Stimulated activated effector memory CD8-positive, alpha-beta T cell treated with anti-CD3 and anti-CD28 coated beads, Interleukin-12 subunit alpha, Interleukin-12 subunit beta, amount 100 ng/mL, for 72 hours (primary cell): ENCODE results near the gene CST9L.

Experiments used
- ATAC-seq: fragments of 150-1000 bp; cut with Tn5 transposase; 2 replicates; pipeline ENCODE4 v1.10.0; 2021
- DNase-seq, 2 donors: peaks; one replicate each; pipeline ENCODE4 v3.0.0; 2021 to 2022; ENCODE audit warnings: low spot score in 2 of 2
- H3K27ac Mint-ChIP-seq: one replicate; pipeline ENCODE4 v1.8.0; 2022; ENCODE audit warnings: mild to moderate bottlenecking, mixed read lengths
- H3K36me3 Mint-ChIP-seq: one replicate; pipeline ENCODE4 v1.8.0; 2022; ENCODE audit warnings: mild to moderate bottlenecking, mixed read lengths
- H3K4me1 Mint-ChIP-seq: one replicate; pipeline ENCODE4 v1.8.0; 2022; ENCODE audit warnings: mixed read lengths
- H3K4me3 Mint-ChIP-seq: one replicate; pipeline ENCODE4 v1.8.0; 2022; ENCODE audit warnings: mild to moderate bottlenecking, mixed read lengths
- H3K9me3 Mint-ChIP-seq: one replicate; pipeline ENCODE4 v1.8.0; 2022; ENCODE audit warnings: mixed read lengths

Gene CST9L, protein sequence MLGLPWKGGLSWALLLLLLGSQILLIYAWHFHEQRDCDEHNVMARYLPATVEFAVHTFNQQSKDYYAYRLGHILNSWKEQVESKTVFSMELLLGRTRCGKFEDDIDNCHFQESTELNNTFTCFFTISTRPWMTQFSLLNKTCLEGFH

DNA sequence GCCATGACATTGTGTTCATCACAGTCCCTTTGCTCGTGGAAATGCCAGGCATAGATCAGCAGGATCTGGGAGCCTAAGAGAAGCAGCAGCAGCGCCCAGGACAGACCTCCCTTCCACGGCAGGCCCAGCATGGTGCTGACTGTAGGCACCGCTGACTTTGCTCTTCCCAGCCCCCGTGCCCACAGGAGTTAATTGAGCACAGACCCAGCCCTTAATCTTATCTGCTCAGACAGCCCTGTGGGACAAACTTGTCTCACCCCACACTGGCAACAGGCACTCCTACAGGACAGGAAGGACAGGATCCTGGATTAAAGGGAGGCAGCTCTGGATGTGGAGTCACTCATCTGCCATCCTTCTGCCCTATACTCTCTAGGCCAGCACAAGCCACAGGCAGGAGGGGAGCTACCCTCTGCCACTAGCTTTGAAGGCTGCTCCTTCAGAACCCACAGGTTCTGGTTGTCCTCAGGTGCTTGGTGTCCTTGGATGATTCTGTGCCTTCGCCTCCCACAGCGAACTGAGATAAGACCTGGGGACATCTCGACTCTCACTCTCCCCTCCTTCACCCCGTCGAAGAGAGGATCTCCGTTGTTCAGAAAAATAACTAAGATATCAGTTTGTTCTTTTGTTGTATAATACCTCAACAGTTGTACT, at the start of gene CST9L:
Gene CST9L, minus strand, starts transcription at position 165 of the 651 bp plus-strand sequence. Its CDS starts 34 bp downstream, at position 131.
- ATAC-seq (peak; percentile 31), DNase-seq (no peak)
- Mint-ChIP-seq H3K36me3 (no peaks in the 10 kb centered on the region), H3K4me3 (no peak within 1 kb of the TSS), H3K27ac (no peak within 1 kb of the TSS), H3K9me3 (no peaks in the 10 kb centered on the region), H3K4me1 (peaks cover 5% of the 10 kb centered on the region)

DNA sequence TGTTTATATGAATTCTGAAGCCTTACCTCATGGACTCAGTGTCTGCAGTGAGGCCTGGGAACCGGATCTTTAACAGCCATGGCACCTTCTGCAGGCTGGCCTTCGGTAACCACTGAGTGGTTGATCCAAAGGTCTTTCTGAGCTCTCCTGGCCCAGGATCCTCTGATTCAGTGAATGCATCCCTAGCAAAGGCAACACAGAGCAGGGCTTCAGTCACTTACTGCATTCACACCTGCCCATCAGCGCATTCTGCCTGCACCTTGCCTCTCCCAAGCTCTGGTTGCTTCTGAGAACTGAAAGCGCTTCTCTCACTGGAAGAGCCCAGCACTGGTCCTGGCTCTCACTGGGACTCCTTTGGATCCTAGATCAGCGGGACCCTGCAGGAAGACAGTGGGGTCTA, 45.9 kb upstream of the CST9L start:
- no peak for DNase-seq

DNA sequence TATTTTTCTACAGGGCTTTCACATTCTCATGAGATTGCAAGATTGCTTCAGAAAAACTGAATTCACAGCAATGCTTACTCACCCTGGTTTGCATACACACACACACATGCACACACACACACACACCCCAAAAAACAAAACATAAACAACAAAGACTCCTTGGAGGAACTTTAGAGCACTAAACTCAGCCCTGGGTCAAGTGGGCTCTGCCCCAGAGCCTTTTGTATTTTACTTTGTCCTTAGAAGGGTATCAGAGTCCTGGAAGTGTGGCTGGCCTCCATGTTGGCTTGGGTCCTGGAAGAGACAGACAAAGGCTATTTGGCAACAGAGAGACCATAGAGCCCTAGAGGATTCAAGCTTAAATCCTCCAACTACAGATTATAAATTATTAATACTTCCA, 45.4 kb upstream of the CST9L start:
- Mint-ChIP-seq H3K27ac (no peak overlapping the region), H3K9me3 (no peaks in the 10 kb centered on the region), H3K4me1 (no peaks in the 10 kb centered on the region), H3K4me3 (no peak overlapping the region), H3K36me3 (no peaks in the 10 kb centered on the region)
- DNase-seq (no peak), ATAC-seq (no peak)

More for the DNA sequence above, 45.9 kb upstream of the CST9L start:
- Mint-ChIP-seq H3K9me3 (no peaks in the 10 kb centered on the region), H3K4me1 (no peaks in the 10 kb centered on the region), H3K4me3 (no peak overlapping the region), H3K27ac (no peak overlapping the region), H3K36me3 (no peaks in the 10 kb centered on the region)
- no peak for ATAC-seq

DNA sequence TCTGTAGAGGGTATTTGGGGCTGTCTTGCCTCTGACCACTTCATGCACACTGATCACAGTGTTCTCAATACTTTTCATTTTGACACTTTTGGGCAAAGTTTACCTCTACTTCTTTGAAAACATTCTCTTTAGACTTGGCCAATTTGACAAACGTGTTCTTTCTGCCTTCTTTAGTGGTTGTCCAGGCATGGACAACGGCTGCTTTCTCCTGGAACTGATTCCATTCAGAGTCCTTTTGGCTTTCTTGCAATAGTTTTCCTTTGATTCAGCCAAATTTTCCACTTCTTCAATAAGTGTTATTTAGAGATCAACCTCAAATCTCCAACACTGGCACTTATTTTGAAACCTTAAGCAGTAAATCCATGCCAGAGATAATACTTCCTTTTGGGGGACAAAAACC, 44.1 kb upstream of the CST9L start:
- Mint-ChIP-seq H3K9me3 (no peaks in the 10 kb centered on the region), H3K36me3 (no peaks in the 10 kb centered on the region), H3K4me1 (no peaks in the 10 kb centered on the region), H3K4me3 (no peak overlapping the region), H3K27ac (no peak overlapping the region)
- ATAC-seq (no peak), DNase-seq (no peak)

DNA sequence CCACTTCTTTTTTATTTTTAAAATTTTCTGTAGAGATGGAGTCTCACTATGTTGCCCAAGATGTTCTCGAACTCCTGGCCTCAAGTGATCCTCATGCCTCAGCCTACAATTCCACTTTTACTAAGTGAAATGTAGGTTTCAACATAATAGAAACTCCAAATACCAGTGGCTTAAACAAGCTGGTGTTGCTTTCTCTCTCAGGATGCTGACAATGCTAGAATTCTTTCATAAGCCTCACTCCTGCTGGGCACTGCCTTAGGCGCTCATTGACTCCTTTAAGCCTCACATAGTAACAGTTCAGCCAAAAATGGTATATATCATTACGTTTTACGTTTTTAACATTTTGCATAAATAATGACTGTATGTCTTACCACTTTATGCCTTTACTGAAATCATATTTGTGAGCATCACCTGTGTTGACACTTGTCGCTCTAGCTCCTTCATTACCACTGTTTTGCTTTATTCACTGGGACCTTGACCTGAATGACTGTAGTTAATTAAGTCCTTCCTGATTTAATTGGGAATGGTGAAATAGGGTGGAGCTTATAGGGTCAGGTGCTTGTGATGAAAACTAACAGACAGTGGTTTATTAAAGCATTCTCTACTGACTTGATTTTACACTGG, 41.3 kb upstream of the CST9L start:
- ATAC-seq (no peak), DNase-seq (no peak)
- H3K9me3 Mint-ChIP-seq, result no peaks in the 10 kb centered on the region
- H3K27ac Mint-ChIP-seq, result no peak overlapping the region
- H3K36me3 Mint-ChIP-seq, result no peaks in the 10 kb centered on the region
- H3K4me3 Mint-ChIP-seq, result no peak overlapping the region
- H3K4me1 Mint-ChIP-seq, result peaks cover 10% of the 10 kb centered on the region

DNA sequence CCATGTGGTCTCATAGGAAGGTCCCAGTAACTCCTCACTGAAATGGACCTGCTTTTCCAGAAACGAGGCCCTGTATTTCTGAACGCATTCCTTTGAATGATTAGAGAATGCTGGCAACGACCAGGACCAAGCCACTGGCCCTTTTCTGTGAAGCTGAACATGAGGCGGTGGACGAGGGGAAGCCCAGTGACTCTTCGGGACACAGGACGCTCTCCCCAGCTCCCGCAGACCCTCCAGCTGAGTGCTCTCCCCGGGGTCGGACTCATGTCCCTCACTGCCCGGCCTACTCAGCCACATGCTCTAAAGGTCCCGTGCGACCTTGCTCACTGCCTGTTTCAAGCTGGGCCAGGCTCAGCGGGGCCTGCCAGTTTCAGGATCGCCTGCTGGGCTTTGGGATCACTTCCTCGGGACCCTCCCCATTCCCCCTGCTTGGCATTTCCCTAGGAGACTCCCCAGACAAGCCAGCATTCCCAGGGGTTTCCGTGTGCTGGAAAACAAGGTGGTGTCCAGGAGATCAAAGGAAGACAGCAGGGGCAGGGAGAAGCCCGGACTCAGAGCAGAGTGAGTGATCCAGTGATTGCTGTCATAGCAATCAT, 40.1 kb upstream of the CST9L start:
- ATAC-seq (no peak), DNase-seq (no peak)
- no peaks in the 10 kb centered on the region for H3K9me3 Mint-ChIP-seq
- H3K27ac Mint-ChIP-seq, result no peak overlapping the region
- H3K4me3 Mint-ChIP-seq, result no peak overlapping the region
- H3K4me1 Mint-ChIP-seq, result peaks cover 10% of the 10 kb centered on the region
- no peaks in the 10 kb centered on the region for H3K36me3 Mint-ChIP-seq

DNA sequence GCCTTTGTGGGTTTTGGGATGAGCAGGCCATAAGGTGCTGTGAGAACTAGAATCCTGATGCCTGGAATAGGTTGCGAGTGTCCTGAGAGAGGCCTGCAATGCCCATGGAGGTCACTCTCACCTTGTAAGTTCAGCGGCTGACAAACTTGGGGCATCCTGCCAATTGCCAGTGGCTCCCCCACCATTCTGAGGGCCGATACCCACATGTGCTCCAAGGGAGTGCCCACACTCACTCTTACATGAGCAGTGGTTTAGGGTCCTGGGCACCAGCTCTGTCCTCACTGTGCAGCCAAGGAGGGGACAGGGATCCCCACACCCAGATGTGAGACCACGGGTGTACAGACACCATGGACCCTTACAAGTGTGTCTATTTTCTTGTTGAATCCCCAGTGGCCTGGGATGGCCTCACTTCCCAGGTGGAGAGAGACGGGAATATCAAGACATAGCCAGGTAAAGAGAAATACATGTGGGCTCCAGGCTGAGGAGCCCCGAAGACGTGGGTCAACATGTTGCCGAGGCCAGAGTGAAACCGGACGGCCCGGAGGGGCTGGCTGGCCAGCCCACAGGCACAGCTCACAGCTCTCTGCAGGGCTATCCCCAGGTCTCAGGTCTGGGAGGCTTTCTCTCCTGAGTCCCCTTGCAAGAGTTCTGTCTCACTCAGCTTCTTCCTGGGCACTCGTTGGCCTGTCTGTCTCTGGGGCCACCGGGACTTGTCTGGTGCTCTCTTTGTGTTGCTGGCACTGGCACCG, 39.4 kb upstream of the CST9L start:
- no peaks in the 10 kb centered on the region for H3K36me3 Mint-ChIP-seq
- no peak for ATAC-seq
- peaks cover 10% of the 10 kb centered on the region for H3K4me1 Mint-ChIP-seq
- no peaks in the 10 kb centered on the region for H3K9me3 Mint-ChIP-seq
- no peak overlapping the region for H3K4me3 Mint-ChIP-seq
- no peak for DNase-seq
- H3K27ac Mint-ChIP-seq, result no peak overlapping the region

DNA sequence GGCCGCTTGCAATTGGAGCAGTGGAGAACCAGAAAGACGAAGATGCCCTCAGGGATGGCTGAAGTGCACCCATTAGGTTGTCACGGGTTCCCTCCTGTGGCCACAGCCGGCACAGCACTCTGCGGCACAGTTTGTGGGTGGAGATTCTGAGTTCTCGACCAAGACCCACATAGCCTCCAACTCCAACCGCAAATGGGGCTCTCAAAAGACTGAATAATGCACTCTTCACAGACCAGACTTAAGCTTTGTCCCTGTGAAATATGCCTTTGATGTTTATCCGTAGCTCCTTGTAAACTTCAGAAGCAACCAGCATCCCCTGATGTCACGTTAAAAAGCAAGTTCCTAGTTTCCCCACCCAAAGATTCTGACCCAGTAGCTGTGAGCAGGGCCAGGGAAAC, 38.4 kb upstream of the CST9L start:
- no peaks in the 10 kb centered on the region for H3K36me3 Mint-ChIP-seq
- DNase-seq (peak; percentile 66 to 87), ATAC-seq (peak; percentile 82)
- no peaks in the 10 kb centered on the region for H3K9me3 Mint-ChIP-seq
- peaks cover 10% of the 10 kb centered on the region for H3K4me1 Mint-ChIP-seq
- no peak overlapping the region for H3K27ac Mint-ChIP-seq
- no peak overlapping the region for H3K4me3 Mint-ChIP-seq

DNA sequence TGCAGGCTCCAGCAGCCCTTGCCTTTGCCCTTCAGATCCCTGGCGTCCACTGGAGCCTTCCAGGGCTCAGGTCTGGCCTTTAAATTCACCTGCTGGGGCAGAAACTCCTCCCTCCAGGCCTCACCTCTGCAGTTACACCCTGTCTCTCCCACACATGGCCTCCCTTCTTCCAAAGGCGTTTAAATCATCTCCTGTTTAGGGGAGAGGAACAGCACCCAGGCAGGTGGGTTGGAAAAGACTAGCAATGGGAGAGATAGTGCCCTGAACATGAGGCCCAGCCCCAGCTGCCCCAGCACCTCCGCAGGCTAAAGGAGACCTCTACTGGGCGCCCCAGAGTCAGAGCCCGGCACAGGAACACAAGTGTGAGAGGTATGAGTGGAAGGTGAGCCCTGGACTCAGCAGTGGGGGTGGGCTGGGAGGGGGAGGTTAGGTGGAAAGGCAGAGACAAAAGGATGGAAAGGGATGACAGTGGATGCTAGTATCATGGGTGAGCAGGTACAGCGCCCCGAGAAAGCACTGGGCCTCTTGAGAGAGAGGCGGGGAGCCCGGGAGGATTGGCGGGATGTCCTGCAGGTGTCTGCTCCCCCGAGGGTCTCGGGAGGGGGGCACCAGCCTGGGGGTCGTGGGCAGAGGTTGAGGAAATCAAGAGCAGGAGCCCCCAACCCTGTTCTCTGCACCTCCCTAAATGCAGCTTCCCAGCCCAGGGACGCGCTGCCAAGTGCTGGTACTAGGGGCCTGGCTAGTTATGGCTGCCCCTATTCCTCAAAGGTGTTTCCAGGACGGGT, 37.8 kb upstream of the CST9L start, which contains the start of gene CST9:
Gene CST9, minus strand, starts transcription at position 51 of the 785 bp plus-strand sequence. CDS start 53 bp downstream, outside the sequence.
- H3K9me3 Mint-ChIP-seq, result no peaks in the 10 kb centered on the region
- H3K4me1 Mint-ChIP-seq, result peaks cover 10% of the 10 kb centered on the region
- ATAC-seq (no peak), DNase-seq (no peak)
- no peak within 1 kb of the TSS for H3K4me3 Mint-ChIP-seq
- H3K36me3 Mint-ChIP-seq, result no peaks in the 10 kb centered on the region
- H3K27ac Mint-ChIP-seq, result no peak within 1 kb of the TSS

DNA sequence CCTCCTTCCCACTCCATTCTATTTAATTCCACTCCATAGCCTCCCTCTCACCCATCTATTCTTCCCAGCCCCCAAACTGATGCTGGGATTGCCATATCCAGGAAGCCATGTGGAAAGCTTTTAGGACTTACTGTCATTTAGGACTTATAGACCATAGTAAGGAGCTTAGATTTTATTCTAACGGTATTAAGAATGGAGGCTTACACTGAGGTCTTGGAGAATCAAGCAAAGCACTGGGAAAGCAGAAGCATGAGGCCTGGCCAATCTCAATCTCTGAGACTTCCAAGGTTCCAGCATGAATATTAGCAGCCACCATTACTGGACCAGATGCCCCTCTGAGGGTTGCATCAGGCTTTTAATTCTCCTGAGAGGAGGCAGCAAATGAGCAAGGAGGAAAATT, 36.0 kb upstream of the CST9L start:
- H3K27ac Mint-ChIP-seq, result no peak overlapping the region
- H3K36me3 Mint-ChIP-seq, result no peaks in the 10 kb centered on the region
- ATAC-seq, result no peak
- peaks cover 10% of the 10 kb centered on the region for H3K4me1 Mint-ChIP-seq
- no peak overlapping the region for H3K4me3 Mint-ChIP-seq
- DNase-seq, result no peak
- no peaks in the 10 kb centered on the region for H3K9me3 Mint-ChIP-seq

DNA sequence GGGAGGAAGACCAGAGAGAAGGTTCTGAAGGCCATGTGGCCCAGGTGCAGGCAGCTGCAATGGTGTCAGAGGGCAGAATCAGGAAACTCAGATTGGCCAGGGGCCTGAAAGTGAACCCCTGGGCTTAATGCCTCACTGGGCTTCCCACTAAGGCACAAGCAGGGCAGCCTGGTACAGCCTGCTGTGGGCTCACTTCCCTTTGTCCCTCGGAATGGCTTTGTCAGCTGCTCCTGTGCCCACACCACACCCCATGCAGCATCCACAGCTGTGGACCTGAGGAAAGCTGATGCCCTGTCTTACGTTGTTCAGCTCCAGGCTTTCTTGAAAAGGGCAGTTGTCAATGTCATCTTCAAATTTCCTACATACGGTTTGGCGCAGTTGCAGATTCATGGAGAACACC, 35.0 kb upstream of the CST9L start:
- DNase-seq (no peak), ATAC-seq (no peak)
- no peaks in the 10 kb centered on the region for H3K9me3 Mint-ChIP-seq
- no peaks in the 10 kb centered on the region for H3K36me3 Mint-ChIP-seq
- peaks cover 10% of the 10 kb centered on the region for H3K4me1 Mint-ChIP-seq
- H3K4me3 Mint-ChIP-seq, result no peak overlapping the region
- H3K27ac Mint-ChIP-seq, result no peak overlapping the region

DNA sequence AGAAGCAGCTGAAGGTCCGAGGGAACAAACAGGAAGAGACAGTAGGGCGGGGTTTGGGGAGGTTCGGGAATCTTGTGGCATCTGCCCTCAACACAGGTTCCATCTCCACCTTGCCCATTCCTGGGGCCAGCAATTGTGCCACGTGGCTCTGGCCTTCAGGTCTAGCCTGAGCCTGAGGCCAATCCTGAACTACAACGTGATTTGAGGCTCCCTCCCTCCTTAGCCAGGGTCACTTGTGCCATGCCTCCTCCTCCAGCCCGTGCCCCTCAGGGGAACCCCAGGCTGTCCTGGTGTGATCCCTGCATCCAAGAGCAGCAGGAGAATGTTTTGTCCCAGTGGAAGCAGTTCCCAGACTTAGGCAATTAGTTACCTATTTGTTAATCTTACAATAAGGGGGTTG, 34.4 kb upstream of the CST9L start:
- Mint-ChIP-seq H3K4me1 (peaks cover 10% of the 10 kb centered on the region), H3K9me3 (no peaks in the 10 kb centered on the region), H3K4me3 (no peak overlapping the region), H3K36me3 (no peaks in the 10 kb centered on the region), H3K27ac (no peak overlapping the region)
- ATAC-seq (no peak), DNase-seq (no peak)

DNA sequence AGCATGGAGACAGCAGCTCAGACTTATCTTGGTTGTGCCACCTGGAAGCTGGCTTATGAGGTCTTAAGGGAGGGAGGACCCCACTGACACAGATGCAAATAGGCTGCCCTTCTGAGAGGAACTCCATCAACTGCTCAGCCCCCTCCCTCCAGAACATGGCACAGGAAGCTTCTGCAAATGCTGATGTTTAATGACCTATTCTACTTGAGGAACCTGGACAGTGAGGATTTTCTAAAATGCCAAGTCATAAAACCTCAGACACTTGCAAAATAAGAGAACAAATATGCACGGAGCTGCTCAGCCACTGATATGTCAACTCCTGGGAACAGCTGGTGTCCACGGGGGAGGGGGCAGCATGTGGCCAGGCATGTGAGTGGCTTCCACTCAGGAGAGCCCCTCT, 34.0 kb upstream of the CST9L start:
- no peaks in the 10 kb centered on the region for H3K36me3 Mint-ChIP-seq
- ATAC-seq, result no peak
- H3K4me3 Mint-ChIP-seq, result no peak overlapping the region
- peaks cover 9% of the 10 kb centered on the region for H3K4me1 Mint-ChIP-seq
- no peak for DNase-seq
- no peak overlapping the region for H3K27ac Mint-ChIP-seq
- no peaks in the 10 kb centered on the region for H3K9me3 Mint-ChIP-seq

DNA sequence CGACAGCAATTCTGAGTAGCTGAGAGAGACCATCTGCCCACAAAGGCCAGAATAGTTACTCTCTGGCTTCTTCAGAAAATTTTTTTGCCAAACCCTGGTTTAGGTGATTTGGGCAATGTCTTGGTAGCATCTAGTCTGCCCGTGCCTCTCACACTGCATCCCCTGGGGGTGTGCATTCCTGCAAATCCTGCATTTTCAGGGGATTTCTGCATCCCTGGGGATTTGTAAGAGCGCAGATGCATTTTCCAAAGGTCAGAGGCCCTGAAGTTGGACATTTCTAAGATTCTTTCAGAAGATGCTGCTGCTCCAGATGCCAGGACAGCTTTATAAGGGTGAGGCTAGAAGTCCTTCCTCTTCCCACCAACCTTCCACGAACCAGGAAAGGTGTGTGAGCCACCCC, 33.4 kb upstream of the CST9L start:
- no peaks in the 10 kb centered on the region for H3K36me3 Mint-ChIP-seq
- no peak overlapping the region for H3K27ac Mint-ChIP-seq
- no peaks in the 10 kb centered on the region for H3K9me3 Mint-ChIP-seq
- H3K4me3 Mint-ChIP-seq, result no peak overlapping the region
- peaks cover 4% of the 10 kb centered on the region for H3K4me1 Mint-ChIP-seq
- no peak for ATAC-seq
- DNase-seq, result no peak

DNA sequence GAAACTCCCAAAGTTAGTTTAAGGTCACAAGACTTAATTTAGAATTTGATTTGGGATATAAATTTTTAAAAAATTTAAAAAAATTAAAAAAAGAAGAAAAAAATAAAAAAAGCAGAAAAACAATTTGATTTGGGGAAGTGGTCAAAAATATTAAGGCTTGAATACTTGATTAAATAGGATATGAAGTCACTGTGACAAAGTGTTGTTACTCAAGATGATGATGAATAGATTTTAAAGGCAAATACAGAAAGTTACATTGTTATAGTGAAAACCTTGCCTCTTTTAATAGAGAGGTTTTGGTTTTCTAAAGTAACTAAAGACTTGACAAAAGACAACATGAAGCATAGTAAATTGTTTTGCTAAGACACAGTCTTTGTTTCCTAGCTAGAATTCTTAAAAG, 30.2 kb upstream of the CST9L start:
- H3K4me1 Mint-ChIP-seq, result no peaks in the 10 kb centered on the region
- ATAC-seq, result no peak
- no peaks in the 10 kb centered on the region for H3K36me3 Mint-ChIP-seq
- no peak overlapping the region for H3K4me3 Mint-ChIP-seq
- DNase-seq, result no peak
- no peak overlapping the region for H3K27ac Mint-ChIP-seq
- no peaks in the 10 kb centered on the region for H3K9me3 Mint-ChIP-seq
